ENCODE data around the gene ASB8. TPM values are rescaled to one million over a fixed set of nuclear protein-coding genes. Genes with fewer than 3 reads are reported as not detected.

Gene ASB8
- total RNA-seq, 3 donors from 2014 or later (not counting 1 experiment from before 2014, with no cell fraction given): 62.9 to 73.8 (median 71.3) TPM

GRCh38 chr12:48169011-48169410 is 11.7 kb upstream of the ASB8 start:
- Histone ChIP-seq H3K27ac (ENCODE audit: low read length) (no peak overlapping the region), H3K9me3 (ENCODE audit: control insufficient read depth, insufficient read depth, low read length) (no peaks in the 10 kb centered on the region), H3K4me1 (ENCODE audit: control insufficient read depth, insufficient read depth, low read length) (no peaks in the 10 kb centered on the region), H3K36me3 (ENCODE audit: control insufficient read depth, insufficient read depth, low read length) (no peaks in the 10 kb centered on the region), H3K4me3 (ENCODE audit: low read length) (no peak overlapping the region), H3K27me3 (ENCODE audit: control insufficient read depth, insufficient read depth, low read length) (no peaks in the 10 kb centered on the region)
- no peaks in the 10 kb centered on the region for H3K9me3 Mint-ChIP-seq
- no peak for DNase-seq
- H3K27ac Mint-ChIP-seq: no peak overlapping the region
- no peaks in the 10 kb centered on the region for H3K36me3 Mint-ChIP-seq
- no peak for ATAC-seq
- no peak overlapping the region for H3K4me3 Mint-ChIP-seq
- H3K27me3 Mint-ChIP-seq (ENCODE audit: low read depth in 2 of 2): peaks cover 9 to 17% of the 10 kb centered on the region in 2 donors
- no peaks in the 10 kb centered on the region for H3K4me1 Mint-ChIP-seq
- WGBS (ENCODE audit: insufficient coverage): 93% methylated on average over 19 of the region's 19 CpGs
- intact Hi-C loops (cut with micrococcal nuclease): loop anchor here (5.0 kb wide), 2 partner anchors 267 to 452 kb away; partner anchors contain the start of gene VDR
- TF ChIP-seq CTCF (IDR thresholded peaks at IDR 0.05): no peak

- peak in 1 of 2 donors; percentile 89 for DNase-seq
These were observed 8.0 kb upstream of the ASB8 start for GRCh38 chr12:48165089-48165981.

GRCh38 chr12:48164451-48164850 is 7.1 kb upstream of the ASB8 start:
- no peak for TF ChIP-seq CTCF (IDR thresholded peaks at IDR 0.05)
- H3K9me3 Mint-ChIP-seq: no peaks in the 10 kb centered on the region
- H3K4me3 ChIP-seq (ENCODE audit: low read length): no peak overlapping the region
- peaks cover 17% of the 10 kb centered on the region in 2 donors for H3K27me3 Mint-ChIP-seq (ENCODE audit: low read depth in 2 of 2)
- 92% methylated on average over 1 of the region's 2 CpGs for WGBS (ENCODE audit: insufficient coverage)
- no peak for ATAC-seq
- no peaks in the 10 kb centered on the region for H3K27me3 ChIP-seq (ENCODE audit: control insufficient read depth, insufficient read depth, low read length)
- H3K4me1 ChIP-seq (ENCODE audit: control insufficient read depth, insufficient read depth, low read length): no peaks in the 10 kb centered on the region
- DNase-seq: no peak
- no peaks in the 10 kb centered on the region for H3K9me3 ChIP-seq (ENCODE audit: control insufficient read depth, insufficient read depth, low read length)
- intact Hi-C loops (cut with micrococcal nuclease): loop anchor here (2.0 kb wide), 1 partner anchor 58 kb away; the partner anchor contains the start of gene SENP1
- no peaks in the 10 kb centered on the region for H3K36me3 ChIP-seq (ENCODE audit: control insufficient read depth, insufficient read depth, low read length)
- H3K4me3 Mint-ChIP-seq: no peak overlapping the region
- H3K36me3 Mint-ChIP-seq: no peaks in the 10 kb centered on the region
- no peaks in the 10 kb centered on the region for H3K4me1 Mint-ChIP-seq
- no peak overlapping the region for H3K27ac Mint-ChIP-seq
- no peak overlapping the region for H3K27ac ChIP-seq (ENCODE audit: low read length)

More at GRCh38 chr12:48165089-48165981, 8.0 kb upstream of the ASB8 start:
- peak; percentile 97 for TF ChIP-seq CTCF (IDR thresholded peaks at IDR 0.05)
- intact Hi-C loops (cut with micrococcal nuclease): loop anchor here (1.0 to 5.0 kb wide), 4 partner anchors 59 to 448 kb away; partner anchors contain the start of genes SENP1 and VDR
- Histone ChIP-seq H3K4me3 (ENCODE audit: low read length) (no peak overlapping the region), H3K36me3 (ENCODE audit: control insufficient read depth, insufficient read depth, low read length) (no peaks in the 10 kb centered on the region), H3K27me3 (ENCODE audit: control insufficient read depth, insufficient read depth, low read length) (no peaks in the 10 kb centered on the region), H3K27ac (ENCODE audit: low read length) (no peak overlapping the region), H3K4me1 (ENCODE audit: control insufficient read depth, insufficient read depth, low read length) (no peaks in the 10 kb centered on the region), H3K9me3 (ENCODE audit: control insufficient read depth, insufficient read depth, low read length) (no peaks in the 10 kb centered on the region)
- peak; percentile 76 to 93 (median 81) for ATAC-seq
- H3K36me3 Mint-ChIP-seq: no peaks in the 10 kb centered on the region
- H3K9me3 Mint-ChIP-seq: no peaks in the 10 kb centered on the region
- H3K27me3 Mint-ChIP-seq (ENCODE audit: low read depth in 2 of 2): peaks cover 17% of the 10 kb centered on the region in 2 donors
- no peaks in the 10 kb centered on the region for H3K4me1 Mint-ChIP-seq
- no peak overlapping the region for H3K27ac Mint-ChIP-seq
- WGBS (ENCODE audit: insufficient coverage): 57% methylated on average over 1 of the region's 2 CpGs
- H3K4me3 Mint-ChIP-seq: no peak overlapping the region

All from natural killer cell (primary cell).